NB4 (cell line): ENCODE data around the gene ALKAL2.

Experiments
- MAX ChIP-seq: IDR thresholded peaks from 2 replicates; pipeline ENCODE4 v1.6.1; 2011; ENCODE audit warnings: low read depth, low read length
- POLR2A ChIP-seq: IDR thresholded peaks from 2 replicates; pipeline ENCODE4 v1.6.1; 2011; ENCODE audit warnings: mild to moderate bottlenecking; ENCODE audit not compliant: insufficient read length; ENCODE audit errors: extremely low read depth
- TF ChIP-seq, protein P1 (sequence below): IDR thresholded peaks from one replicate; pipeline ENCODE4 v1.5.1; 2012; ENCODE audit warnings: low read depth, low read length

GRCh38 chr2:289362-290089, 1.6 kb upstream of the ALKAL2 start:
- TF ChIP-seq, protein P1, sequence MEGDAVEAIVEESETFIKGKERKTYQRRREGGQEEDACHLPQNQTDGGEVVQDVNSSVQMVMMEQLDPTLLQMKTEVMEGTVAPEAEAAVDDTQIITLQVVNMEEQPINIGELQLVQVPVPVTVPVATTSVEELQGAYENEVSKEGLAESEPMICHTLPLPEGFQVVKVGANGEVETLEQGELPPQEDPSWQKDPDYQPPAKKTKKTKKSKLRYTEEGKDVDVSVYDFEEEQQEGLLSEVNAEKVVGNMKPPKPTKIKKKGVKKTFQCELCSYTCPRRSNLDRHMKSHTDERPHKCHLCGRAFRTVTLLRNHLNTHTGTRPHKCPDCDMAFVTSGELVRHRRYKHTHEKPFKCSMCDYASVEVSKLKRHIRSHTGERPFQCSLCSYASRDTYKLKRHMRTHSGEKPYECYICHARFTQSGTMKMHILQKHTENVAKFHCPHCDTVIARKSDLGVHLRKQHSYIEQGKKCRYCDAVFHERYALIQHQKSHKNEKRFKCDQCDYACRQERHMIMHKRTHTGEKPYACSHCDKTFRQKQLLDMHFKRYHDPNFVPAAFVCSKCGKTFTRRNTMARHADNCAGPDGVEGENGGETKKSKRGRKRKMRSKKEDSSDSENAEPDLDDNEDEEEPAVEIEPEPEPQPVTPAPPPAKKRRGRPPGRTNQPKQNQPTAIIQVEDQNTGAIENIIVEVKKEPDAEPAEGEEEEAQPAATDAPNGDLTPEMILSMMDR = no peak
- TF ChIP-seq MAX (no peak), POLR2A (no peak)
